ENCODE data around the gene LONP2. TPM values are rescaled to one million over a fixed set of nuclear protein-coding genes. Genes with fewer than 3 reads are reported as not detected.

The LONP2 gene
- total RNA-seq, 2 donors from 2014 or later: 55.1 to 67.0 TPM

- Histone ChIP-seq H3K4me1 (ENCODE audit: control insufficient read depth in 1 of 2, low read depth in 2 of 2) (no peaks in the 10 kb centered on the region), H3K9me3 (no peaks in the 10 kb centered on the region), H3K27ac (no peak overlapping the region), H3K36me3 (no peaks in the 10 kb centered on the region), H3K27me3 (replicated peaks; ENCODE audit: insufficient read depth) (no peaks in the 10 kb centered on the region), H3K4me3 (no peak overlapping the region)
- DNase-seq (ENCODE audit: low spot score): no peak
- no peak for ATAC-seq (ENCODE audit: insufficient number of reproducible peaks, low FRiP score, low read depth)
- TF ChIP-seq CTCF (IDR thresholded peaks at IDR 0.05): no peak
Observed at GRCh38 chr16:48225456-48225855, 18.6 kb upstream of the LONP2 start.

GRCh38 chr16:48231727-48232492, 12.2 kb upstream of the LONP2 start:
- H3K27me3 ChIP-seq (replicated peaks; ENCODE audit: insufficient read depth): no peaks in the 10 kb centered on the region
- H3K4me1 ChIP-seq (ENCODE audit: control insufficient read depth in 1 of 2, low read depth in 2 of 2): no peaks in the 10 kb centered on the region
- TF ChIP-seq CTCF (IDR thresholded peaks at IDR 0.05): no peak
- DNase-seq (ENCODE audit: low spot score) (no peak), ATAC-seq (ENCODE audit: insufficient number of reproducible peaks, low FRiP score, low read depth) (no peak)
- H3K27ac ChIP-seq: no peak overlapping the region
- no peaks in the 10 kb centered on the region for H3K36me3 ChIP-seq
- no peaks in the 10 kb centered on the region for H3K9me3 ChIP-seq
- H3K4me3 ChIP-seq: no peak overlapping the region

GRCh38 chr16:48232493-48233040, 11.5 kb upstream of the LONP2 start:
- Histone ChIP-seq H3K36me3 (no peaks in the 10 kb centered on the region), H3K27ac (no peak overlapping the region), H3K27me3 (replicated peaks; ENCODE audit: insufficient read depth) (no peaks in the 10 kb centered on the region), H3K9me3 (no peaks in the 10 kb centered on the region), H3K4me3 (no peak overlapping the region), H3K4me1 (ENCODE audit: control insufficient read depth in 1 of 2, low read depth in 2 of 2) (no peaks in the 10 kb centered on the region)
- no peak for TF ChIP-seq CTCF (IDR thresholded peaks at IDR 0.05)
- ATAC-seq (ENCODE audit: insufficient number of reproducible peaks, low FRiP score, low read depth) (no peak), DNase-seq (ENCODE audit: low spot score) (no peak)

GRCh38 chr16:48234630-48235029, 9.5 kb upstream of the LONP2 start:
- DNase-seq (ENCODE audit: low spot score) (no peak), ATAC-seq (ENCODE audit: insufficient number of reproducible peaks, low FRiP score, low read depth) (no peak)
- H3K4me3 ChIP-seq: no peak overlapping the region
- H3K9me3 ChIP-seq: no peaks in the 10 kb centered on the region
- no peak for TF ChIP-seq CTCF (IDR thresholded peaks at IDR 0.05)
- no peak overlapping the region for H3K27ac ChIP-seq
- H3K4me1 ChIP-seq (ENCODE audit: control insufficient read depth in 1 of 2, low read depth in 2 of 2): no peaks in the 10 kb centered on the region
- H3K36me3 ChIP-seq: no peaks in the 10 kb centered on the region
- H3K27me3 ChIP-seq (replicated peaks; ENCODE audit: insufficient read depth): no peaks in the 10 kb centered on the region

- Histone ChIP-seq H3K27me3 (replicated peaks; ENCODE audit: insufficient read depth) (no peaks in the 10 kb centered on the region), H3K36me3 (no peaks in the 10 kb centered on the region), H3K4me3 (no peak overlapping the region), H3K27ac (no peak overlapping the region), H3K9me3 (no peaks in the 10 kb centered on the region), H3K4me1 (ENCODE audit: control insufficient read depth in 1 of 2, low read depth in 2 of 2) (no peaks in the 10 kb centered on the region)
- no peak for TF ChIP-seq CTCF (IDR thresholded peaks at IDR 0.05)
- DNase-seq (ENCODE audit: low spot score): no peak
- no peak for ATAC-seq (ENCODE audit: insufficient number of reproducible peaks, low FRiP score, low read depth)
Observed at GRCh38 chr16:48235058-48235555, 9.0 kb upstream of the LONP2 start.

Measured in thoracic aorta (tissue), 2 donors.